ENCODE data around the gene APP.

The APP gene

GRCh38 chr21:25970254-25970930, 200.2 kb downstream of the APP start:
- peaks cover 22% of the 10 kb centered on the region for H3K9me3 Mint-ChIP-seq
- no peak overlapping the region for H3K4me3 Mint-ChIP-seq
- H3K36me3 Mint-ChIP-seq (ENCODE audit: low read depth): peaks cover 83% of the 10 kb centered on the region
- no peak overlapping the region for H3K27ac Mint-ChIP-seq
- no peak for TF ChIP-seq CTCF (IDR thresholded peaks at IDR 0.05; ENCODE audit: unreplicated experiment in 3 of 3)
- peaks cover 5% of the 10 kb centered on the region for H3K4me1 Mint-ChIP-seq
- peaks cover 4% of the 10 kb centered on the region for H3K27me3 Mint-ChIP-seq (ENCODE audit: low read depth)

- H3K27ac Mint-ChIP-seq: peak overlapping the region; percentile 56 to 64 (median 64)
- peaks cover 5% of the 10 kb centered on the region for H3K4me1 Mint-ChIP-seq
- H3K27me3 Mint-ChIP-seq (ENCODE audit: low read depth): peaks cover 4% of the 10 kb centered on the region
- H3K4me3 Mint-ChIP-seq: no peak overlapping the region
- no peak for TF ChIP-seq CTCF (IDR thresholded peaks at IDR 0.05; ENCODE audit: unreplicated experiment in 3 of 3)
- peaks cover 79% of the 10 kb centered on the region for H3K36me3 Mint-ChIP-seq (ENCODE audit: low read depth)
- peaks cover 20% of the 10 kb centered on the region for H3K9me3 Mint-ChIP-seq
Observed at GRCh38 chr21:25967901-25968438, 202.6 kb downstream of the APP start.

GRCh38 chr21:25967181-25967900, 203.2 kb downstream of the APP start:
- Mint-ChIP-seq H3K36me3 (ENCODE audit: low read depth) (peaks cover 76% of the 10 kb centered on the region), H3K27me3 (ENCODE audit: low read depth) (peaks cover 4% of the 10 kb centered on the region), H3K4me1 (peaks cover 9% of the 10 kb centered on the region), H3K4me3 (no peak overlapping the region), H3K9me3 (peaks cover 14% of the 10 kb centered on the region), H3K27ac (peak overlapping the region; percentile 56 to 64 (median 64))
- no peak for TF ChIP-seq CTCF (IDR thresholded peaks at IDR 0.05; ENCODE audit: unreplicated experiment in 3 of 3)

- no peak overlapping the region for H3K27ac Mint-ChIP-seq
- peaks cover 1% of the 10 kb centered on the region for H3K27me3 Mint-ChIP-seq (ENCODE audit: low read depth)
- no peak overlapping the region for H3K4me3 Mint-ChIP-seq
- H3K4me1 Mint-ChIP-seq: peaks cover 21% of the 10 kb centered on the region
- H3K9me3 Mint-ChIP-seq: peaks cover 3% of the 10 kb centered on the region
- peaks cover 65% of the 10 kb centered on the region for H3K36me3 Mint-ChIP-seq (ENCODE audit: low read depth)
- TF ChIP-seq CTCF (IDR thresholded peaks at IDR 0.05; ENCODE audit: unreplicated experiment in 3 of 3): no peak
Observed at GRCh38 chr21:25965951-25966707, 204.4 kb downstream of the APP start.

GRCh38 chr21:25964926-25965325, 205.6 kb downstream of the APP start:
- H3K4me3 Mint-ChIP-seq: no peak overlapping the region
- no peak for TF ChIP-seq CTCF (IDR thresholded peaks at IDR 0.05; ENCODE audit: unreplicated experiment in 3 of 3)
- H3K27ac Mint-ChIP-seq: no peak overlapping the region
- H3K9me3 Mint-ChIP-seq: no peaks in the 10 kb centered on the region
- H3K4me1 Mint-ChIP-seq: peaks cover 33% of the 10 kb centered on the region
- H3K36me3 Mint-ChIP-seq (ENCODE audit: low read depth): peaks cover 56% of the 10 kb centered on the region
- no peaks in the 10 kb centered on the region for H3K27me3 Mint-ChIP-seq (ENCODE audit: low read depth)

All from nephron (organoid).